NCI-H2196 treated with DMSO at 0.1 percent for 48 hours (cell line): ENCODE results near the gene SENP7.
"Not testable (repeated sequence)": the region's sequence is repeated elsewhere in the genome, so short reads cannot be mapped to it uniquely, and the experiment has no call there.

ENCODE experiments used
- DNase-seq: peaks from one replicate; lab custom pipeline; 2025; ENCODE audit not compliant: unreplicated experiment; lab: John Stamatoyannopoulos, UW

SENP7 gene, protein sequence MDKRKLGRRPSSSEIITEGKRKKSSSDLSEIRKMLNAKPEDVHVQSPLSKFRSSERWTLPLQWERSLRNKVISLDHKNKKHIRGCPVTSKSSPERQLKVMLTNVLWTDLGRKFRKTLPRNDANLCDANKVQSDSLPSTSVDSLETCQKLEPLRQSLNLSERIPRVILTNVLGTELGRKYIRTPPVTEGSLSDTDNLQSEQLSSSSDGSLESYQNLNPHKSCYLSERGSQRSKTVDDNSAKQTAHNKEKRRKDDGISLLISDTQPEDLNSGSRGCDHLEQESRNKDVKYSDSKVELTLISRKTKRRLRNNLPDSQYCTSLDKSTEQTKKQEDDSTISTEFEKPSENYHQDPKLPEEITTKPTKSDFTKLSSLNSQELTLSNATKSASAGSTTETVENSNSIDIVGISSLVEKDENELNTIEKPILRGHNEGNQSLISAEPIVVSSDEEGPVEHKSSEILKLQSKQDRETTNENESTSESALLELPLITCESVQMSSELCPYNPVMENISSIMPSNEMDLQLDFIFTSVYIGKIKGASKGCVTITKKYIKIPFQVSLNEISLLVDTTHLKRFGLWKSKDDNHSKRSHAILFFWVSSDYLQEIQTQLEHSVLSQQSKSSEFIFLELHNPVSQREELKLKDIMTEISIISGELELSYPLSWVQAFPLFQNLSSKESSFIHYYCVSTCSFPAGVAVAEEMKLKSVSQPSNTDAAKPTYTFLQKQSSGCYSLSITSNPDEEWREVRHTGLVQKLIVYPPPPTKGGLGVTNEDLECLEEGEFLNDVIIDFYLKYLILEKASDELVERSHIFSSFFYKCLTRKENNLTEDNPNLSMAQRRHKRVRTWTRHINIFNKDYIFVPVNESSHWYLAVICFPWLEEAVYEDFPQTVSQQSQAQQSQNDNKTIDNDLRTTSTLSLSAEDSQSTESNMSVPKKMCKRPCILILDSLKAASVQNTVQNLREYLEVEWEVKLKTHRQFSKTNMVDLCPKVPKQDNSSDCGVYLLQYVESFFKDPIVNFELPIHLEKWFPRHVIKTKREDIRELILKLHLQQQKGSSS

DNA sequence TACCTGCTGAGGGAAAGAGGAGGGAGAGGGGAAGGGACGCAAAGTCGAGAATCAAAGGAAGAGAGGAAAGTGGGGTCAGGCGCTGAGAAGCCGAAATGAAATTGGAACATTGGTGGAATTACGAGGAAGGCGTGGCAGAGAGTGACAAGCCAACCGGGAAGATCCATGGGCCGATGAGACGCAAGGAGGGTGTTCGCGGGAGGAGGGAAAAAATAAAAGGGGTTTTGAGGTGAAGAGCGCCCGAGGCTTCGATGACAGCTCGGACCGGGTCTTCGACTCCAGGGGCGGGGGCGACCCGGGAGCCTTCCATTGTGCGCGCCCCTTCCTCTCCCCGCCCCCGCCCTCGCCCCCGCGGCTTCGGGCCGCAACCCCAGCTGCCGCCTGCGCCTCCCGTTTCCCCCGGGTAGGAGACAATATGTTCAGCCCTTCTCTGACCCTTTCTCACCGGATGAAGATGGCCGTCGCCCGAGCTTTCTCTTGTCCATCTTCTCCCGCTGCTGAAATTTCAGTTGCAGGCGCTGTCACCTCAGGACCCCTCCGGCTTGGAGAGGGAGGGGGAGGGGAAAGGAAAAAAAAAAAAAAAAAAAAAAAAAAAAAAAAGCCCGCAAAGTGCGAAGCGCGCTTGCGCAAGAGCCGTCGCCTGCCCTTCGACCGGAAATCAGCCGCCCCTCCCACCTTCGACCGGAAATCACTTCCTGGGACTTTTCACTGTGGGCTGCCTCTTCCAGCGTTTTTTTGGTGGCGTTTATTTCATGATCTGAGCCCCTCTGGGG, at the start of gene SENP7:
SENP7 (minus strand) TSS at position 567 of the 773 bp plus-strand sequence; CDS start at position 485, 82 bp downstream.
- peak; percentile 83 for DNase-seq

DNA sequence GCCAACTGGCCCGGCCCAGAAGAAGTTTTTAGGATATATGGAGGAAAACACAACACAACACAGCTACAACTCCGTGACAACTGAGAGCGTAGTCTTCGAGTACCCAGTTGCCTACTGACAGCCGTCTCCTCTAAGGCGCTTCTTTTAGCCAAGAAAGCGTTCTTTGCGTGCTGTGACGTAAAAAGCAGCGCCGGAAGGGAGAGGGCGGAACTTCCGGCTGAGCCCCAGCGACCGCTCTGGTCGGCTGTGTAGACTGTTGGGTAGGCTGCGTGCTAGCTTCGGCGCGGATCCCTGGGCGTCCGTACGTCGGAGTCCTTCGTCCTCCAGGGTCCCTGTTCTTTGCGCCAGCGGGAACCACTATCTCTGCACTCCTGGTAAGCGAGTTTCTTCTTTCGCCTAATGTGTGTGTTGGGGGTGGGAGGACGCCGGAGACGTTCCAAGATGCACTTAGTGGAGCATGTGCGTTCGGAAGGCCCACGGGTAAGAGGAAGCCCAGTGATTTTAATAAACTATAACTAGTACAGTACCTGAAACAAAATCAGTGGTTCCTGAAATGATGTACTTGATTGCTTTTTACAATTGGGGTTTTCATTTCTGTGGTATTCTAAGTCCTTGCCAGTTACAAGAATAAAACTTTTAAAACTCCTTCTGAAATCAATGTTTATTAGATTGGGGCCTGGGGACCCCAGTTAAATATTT, 48.8 kb upstream of the SENP7 start, which contains the start of gene TRMT10C:
TRMT10C (plus strand) TSS at position 239 of the 699 bp plus-strand sequence. CDS start 2,914 bp downstream, outside the sequence.
- peak; percentile 91 for DNase-seq

DNA sequence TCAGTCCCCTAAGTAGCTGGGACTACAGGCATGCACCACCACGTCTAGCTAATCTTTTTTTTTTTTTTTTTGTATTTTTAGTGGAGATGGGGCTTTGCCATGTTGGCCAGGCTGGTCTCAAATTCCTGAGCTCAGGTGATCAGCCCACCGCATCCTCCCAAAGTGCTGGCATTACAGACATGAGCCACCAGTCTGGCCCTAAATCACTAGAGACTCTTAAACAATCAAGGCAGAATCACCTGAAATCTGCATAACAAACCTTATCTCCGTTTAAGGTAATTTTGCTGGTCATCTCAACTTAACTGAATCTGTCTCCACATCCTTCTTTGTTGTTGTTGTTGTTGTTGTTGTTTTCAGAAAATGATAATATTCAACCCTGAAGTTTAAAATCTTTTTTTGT, 43.1 kb upstream of the SENP7 start:
- DNase-seq = no peak

DNA sequence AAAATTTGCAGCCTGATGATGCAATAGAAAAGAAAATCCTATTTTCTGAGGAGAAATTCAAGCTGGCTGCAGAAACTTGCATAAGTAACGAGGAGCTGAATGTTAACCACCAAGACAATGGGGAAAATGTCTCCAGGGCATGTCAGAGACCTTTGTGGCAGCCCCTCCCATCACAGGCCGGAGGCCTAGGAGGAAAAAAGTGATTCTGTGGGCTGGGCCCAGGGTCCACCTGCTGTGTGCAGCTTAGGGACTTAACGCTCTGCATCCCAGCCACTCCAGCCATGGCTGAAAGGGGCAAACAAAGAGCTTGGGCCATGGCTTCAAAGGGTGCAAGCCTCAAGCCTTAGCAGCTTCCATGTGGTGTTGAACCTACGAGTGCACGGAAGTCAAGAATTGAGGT, 40.4 kb upstream of the SENP7 start:
- not testable (repeated sequence) for DNase-seq

DNA sequence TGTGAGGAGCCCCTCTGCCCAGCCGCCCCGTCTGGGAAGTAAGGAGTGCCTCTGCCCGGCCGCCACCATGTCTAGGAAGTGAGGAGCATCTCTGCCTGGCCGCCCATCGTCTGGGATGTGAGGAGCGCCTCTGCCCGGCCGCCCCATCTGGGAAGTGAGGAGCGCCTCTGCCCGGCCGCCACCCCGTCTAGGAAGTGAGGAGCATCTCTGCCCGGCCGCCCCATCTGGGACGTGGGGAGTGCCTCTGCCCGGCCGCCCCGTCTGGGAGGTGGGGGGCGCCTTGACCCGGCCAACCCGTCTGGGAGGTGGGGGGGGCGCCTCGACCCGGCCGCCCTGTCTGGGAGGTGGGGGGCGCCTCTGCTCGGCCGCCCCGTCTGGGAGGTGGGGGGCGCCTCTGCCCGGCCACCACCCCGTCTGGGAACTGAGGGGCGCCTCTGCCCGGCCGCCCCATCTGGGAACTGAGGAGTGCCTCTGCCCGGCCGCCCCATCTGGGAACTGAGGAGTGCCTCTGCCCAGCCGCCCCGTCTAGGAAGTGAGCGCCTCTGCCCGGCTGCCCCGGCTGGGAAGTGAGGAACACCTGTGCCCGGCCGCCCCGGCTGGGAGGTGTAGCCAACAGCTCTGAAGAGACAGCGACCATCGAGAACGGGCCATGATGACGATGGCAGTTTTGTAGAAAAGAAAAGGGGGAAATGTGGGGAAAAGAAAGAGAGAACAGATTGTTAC, 38.5 kb upstream of the SENP7 start:
- not testable (repeated sequence) for DNase-seq

DNA sequence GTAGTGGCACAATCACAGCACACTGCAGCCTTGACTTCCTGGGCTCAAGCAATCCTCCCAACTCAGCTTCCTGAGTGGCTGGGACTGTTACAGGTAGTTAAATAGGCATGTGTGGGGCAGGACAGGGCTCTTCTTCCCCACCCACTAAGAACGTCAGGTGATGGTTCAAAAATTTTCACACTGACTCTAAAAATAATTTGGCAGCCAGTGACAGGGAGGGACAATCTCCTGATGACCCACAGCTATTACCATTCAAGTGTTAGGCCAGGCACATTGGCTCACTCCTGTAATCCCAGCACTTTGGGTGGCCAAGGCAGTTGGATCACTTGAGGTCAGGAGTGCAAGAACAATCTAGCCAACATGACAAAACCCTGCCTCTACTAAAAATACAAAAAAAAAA, 36.5 kb upstream of the SENP7 start:
- DNase-seq = no peak

DNA sequence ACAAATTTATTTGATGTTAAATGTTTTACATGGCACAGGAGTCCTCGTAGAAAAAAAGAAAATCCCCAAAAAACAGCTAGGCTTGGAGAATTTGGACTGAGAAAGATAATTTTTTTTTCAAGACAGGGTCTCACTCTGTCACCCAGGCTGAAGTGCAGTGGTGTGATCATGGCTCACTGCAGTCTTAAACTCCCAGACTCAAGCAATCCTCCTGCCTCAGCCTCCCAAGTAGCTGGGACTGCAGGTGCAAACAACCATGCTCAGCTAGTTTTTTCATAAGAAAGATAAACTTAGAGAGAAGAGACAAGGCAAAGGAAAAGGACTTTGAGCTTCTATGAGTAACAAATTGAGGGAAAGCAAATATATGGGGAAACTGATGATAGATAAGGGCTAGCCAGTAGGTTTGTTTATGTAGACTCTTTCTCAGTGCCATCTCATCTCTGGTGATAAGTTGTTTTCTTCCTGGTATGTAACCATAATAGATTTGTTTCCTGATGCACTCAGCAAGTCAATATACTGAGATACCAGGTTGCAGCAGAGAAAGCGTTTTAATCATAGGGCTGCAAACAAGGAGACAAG, 35.6 kb upstream of the SENP7 start:
- no peak for DNase-seq

DNA sequence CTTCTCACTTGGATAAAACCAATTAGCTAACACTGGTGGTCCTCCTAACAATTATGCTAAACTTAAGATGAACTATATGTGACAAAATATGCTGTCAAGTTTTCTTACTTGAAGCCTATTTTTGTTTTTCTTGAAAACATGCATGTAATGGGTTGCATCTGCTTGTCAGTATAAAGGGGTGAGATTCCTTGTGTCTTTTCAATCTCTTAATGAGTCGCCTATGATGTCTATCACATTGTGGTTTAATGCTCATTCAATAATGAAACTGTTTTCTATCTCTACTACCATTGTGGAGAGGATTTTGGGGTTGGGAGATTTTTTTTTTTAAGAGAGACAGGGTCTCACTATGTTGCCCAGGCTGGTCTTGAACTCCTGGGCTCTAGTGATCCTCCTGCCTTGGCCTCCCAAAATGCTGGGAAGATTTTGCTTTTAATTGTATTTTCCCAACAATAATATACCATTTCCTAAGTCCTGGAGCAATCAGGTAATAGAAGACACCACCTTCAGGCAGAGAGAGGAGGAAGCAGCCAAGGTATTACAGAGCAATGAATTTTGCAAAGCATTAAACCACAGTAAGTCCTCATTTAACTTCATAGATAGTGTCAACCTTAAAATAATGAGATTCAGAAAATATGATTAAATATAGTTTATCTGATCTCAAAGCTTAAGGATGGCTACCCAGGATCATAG, 31.3 kb upstream of the SENP7 start:
- no peak for DNase-seq

DNA sequence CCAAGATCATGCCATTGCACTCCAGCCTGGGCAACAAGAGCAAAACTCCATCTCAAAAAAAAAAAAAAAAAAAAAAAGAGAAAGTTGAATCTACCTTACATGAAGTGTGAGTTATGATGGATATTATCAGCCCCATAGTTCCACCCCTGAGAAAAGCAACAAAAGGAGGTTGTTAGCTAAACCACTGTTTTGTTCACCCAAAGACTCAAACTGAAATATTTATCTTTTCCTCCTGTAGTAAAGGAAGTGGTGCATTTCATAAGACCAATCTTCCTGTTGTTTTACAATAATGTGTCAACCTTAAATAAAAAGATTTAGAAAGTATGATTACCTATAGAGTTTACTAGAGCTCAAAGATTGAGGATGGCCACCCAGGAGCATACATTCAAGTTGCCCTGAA, 29.9 kb upstream of the SENP7 start:
- no peak for DNase-seq

DNA sequence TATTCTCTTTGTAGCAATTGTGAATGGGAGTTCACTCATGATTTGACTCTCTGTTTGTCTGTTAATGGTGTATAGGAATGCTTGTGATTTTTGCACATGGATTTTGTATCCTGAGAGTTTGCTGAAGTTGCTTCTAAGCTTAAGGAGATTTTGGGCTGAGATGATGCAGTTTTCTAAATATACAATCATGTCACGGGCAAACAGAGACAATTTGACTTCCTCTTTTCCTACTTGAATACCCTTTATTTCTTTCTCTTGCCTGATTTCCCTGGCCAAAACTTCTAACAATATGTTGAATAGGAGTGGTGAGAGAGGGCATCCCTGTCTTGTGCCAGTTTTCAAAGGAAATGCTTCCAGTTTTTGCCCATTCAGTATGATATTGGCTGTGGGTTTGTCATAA, 23.9 kb upstream of the SENP7 start:
- DNase-seq = not testable (repeated sequence)

DNA sequence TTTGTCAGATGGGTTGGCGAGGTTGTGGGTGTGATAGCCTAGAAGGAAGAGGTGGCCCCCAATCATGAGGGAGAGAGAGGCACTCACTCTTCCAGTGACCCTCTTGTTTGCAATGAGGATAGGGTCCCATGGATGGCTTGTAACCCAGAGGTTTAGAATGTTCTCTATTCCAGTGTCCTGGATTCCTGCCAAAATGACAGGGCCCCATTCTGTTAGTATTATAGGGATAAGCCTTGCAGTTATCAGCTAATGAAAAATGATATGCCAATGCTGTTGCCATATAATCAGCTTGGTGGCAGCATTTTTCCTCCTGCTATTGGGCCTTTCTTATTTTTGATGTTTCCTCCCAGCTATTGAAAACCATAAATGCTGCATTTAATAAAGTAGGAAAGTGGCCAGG, 23.3 kb upstream of the SENP7 start:
- no peak for DNase-seq

DNA sequence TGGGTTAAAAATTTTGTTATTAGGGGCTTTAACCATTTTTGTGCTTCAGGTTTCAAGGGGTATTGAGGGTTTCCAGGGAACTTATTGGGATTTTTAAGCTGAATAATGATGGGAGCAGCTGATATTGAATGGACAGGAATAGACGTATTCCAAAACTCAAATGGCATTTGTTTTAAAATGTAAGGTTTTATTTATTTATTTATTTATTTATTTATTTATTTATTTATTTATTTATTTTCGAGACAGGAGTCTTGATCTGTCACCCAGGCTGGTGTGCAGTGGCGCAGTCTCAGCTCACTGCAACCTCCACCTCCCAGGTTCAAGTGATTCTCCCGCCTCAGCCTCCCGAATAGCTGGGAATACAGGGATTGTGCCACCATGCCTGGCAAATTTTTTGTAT, 22.2 kb upstream of the SENP7 start:
- no peak for DNase-seq

DNA sequence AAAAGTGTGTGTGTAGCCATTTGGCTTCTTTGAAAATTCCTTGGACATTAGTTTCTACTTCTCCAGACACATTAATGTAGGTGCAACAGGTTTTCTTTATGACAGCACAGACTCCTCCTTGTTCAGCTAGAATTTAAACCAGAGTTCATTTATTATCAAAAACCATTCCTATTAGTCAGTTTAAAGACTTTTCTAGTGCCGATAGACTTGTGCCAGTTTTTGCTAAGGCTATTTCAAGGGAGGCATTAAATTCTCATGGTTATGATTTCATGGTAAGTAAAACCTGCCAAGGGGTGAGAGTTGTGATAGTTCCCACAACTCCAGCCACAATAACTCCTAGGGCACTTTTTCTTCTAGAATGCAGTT, 20.6 kb upstream of the SENP7 start:
- no peak for DNase-seq

DNA sequence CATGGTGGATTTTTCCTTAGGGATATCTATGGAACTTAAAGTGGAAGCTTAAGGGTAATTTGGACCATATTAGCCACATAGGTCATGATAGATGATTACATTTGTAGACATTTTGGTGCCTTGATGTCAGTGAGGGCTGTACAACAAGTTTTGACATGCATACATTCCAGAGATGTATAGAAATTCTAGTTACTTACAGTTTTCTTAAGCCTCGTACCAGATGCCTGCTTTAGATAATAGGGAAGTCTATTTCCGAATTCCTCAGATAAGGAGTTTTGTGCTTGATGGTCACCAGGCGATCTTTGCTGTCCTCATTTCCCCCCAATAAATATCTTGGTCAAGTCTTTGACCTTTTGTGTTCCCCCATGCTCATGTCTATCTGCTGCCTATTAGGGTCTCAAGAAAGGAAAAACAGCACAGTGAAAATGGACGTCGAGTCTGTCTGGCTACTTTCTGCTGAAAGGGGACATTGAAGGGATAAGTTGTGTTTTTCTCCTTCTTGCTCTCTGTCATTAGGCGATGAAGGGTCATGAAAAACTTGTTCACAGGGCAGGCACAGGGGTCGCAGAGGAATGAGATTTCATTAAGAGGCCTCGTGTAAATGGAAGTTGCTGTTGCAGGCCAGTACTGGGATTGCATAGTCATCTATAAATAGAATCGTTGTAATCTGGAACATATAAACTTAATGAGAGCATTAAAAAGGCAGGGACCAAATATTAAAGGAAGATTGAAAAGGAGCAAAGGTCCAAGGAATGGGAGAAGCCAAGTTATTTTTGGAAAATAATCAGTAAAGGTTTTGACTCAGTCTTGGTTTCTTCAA, 20.0 kb upstream of the SENP7 start:
- no peak for DNase-seq

DNA sequence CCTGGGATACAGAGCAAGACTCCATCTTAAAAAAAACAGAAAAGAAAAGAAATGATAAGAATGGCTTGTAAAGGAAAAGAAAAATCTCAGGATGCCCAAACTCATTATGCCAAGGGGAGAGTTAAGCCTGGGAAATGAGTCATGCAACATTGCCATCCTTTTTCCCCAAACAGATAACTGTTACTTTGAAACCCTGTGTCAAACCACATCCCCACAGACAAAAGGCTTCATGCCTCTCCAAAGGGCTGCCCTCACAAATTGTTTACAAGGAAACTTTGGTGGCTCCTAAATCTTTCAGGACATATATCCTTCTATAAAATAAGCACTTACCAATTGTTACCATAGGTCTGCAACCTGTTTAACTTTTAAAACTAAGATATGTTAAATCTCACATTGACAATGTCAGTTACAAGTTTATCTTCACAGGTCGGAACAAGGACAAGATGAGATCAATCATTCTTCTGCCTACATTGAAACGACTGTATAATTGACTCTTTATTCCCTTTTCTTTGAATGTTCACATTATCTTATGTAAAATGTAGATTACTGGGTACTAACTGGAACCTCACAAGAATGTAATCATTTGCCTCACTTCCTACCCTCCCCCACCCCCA, 18.6 kb upstream of the SENP7 start:
- no peak for DNase-seq

DNA sequence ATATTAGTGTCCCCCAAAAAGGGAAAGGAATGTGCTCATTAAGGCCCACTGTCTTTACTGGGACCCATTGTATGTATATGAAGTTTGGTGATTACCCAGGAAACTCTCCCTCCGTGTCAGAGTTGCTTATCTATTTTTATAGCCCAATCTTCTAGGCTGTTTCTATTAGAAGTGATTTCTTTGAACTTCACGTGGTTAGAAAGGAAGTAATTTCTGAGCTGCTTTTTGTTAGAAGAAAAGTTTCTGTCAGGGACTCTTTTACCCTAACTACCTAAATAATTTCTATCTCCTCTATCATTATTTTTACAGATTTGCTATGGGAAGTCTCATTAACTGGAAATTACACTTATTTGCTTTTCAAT, 17.7 kb upstream of the SENP7 start:
- no peak for DNase-seq
